GM12864 (cell line): ENCODE measurements around the gene C1QTNF1.
A peak's percentile ranks its signal among the peaks of the same experiment; 100 is the strongest.
"Not testable (repeated sequence)": the region's sequence is repeated elsewhere in the genome, so short reads cannot be mapped to it uniquely, and the experiment has no call there.

Experiments
- DNase-seq: peaks from one replicate; pipeline ENCODE4 v3.0.0-alpha.2; 2011; ENCODE audit warnings: low read depth
- H3K4me3 ChIP-seq: 2 replicates; pipeline ENCODE4 v1.5.1; 2011; ENCODE audit warnings: mild to moderate bottlenecking, low read depth, low read length, control low read depth
- TF ChIP-seq, protein P1 (sequence below): IDR thresholded peaks from 2 replicates; pipeline ENCODE4 v1.5.1; 2011; ENCODE audit warnings: low read depth, mild to moderate bottlenecking, moderate library complexity, low read length, control low read depth, inconsistent platforms; ENCODE audit errors: missing control alignments

The C1QTNF1 gene

DNA sequence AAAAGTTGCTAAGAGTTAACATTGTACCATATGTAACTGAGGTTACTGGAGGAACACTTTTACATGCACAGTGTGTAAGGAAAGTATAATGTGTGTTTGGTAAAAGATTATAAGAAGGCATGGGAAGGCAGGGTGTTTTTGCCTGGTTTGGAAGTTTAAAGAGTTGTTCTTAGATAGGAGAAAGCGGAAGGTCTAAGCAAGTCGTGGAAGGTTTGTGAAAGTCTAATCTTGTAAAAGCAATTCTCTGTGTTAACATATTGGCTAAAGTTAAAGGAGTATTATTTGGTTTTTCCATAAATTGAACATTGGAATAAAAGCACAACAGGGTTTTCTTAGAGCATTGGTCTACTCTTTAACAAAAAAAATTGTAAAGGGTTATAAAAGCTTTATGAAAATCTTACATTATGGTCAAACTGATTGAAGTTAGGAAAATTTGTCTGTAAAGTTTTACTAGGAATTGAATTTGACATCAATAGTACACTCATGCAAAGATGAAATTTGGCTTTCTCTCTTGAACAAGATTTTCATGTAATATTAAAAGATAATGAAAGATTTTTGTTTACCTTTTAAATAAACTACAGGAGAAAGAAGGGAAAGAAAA, 9.7 kb upstream of the C1QTNF1 start:
- DNase-seq, result no peak
- TF ChIP-seq, protein P1, sequence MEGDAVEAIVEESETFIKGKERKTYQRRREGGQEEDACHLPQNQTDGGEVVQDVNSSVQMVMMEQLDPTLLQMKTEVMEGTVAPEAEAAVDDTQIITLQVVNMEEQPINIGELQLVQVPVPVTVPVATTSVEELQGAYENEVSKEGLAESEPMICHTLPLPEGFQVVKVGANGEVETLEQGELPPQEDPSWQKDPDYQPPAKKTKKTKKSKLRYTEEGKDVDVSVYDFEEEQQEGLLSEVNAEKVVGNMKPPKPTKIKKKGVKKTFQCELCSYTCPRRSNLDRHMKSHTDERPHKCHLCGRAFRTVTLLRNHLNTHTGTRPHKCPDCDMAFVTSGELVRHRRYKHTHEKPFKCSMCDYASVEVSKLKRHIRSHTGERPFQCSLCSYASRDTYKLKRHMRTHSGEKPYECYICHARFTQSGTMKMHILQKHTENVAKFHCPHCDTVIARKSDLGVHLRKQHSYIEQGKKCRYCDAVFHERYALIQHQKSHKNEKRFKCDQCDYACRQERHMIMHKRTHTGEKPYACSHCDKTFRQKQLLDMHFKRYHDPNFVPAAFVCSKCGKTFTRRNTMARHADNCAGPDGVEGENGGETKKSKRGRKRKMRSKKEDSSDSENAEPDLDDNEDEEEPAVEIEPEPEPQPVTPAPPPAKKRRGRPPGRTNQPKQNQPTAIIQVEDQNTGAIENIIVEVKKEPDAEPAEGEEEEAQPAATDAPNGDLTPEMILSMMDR, result no peak
- H3K4me3 ChIP-seq, result no peak overlapping the region

DNA sequence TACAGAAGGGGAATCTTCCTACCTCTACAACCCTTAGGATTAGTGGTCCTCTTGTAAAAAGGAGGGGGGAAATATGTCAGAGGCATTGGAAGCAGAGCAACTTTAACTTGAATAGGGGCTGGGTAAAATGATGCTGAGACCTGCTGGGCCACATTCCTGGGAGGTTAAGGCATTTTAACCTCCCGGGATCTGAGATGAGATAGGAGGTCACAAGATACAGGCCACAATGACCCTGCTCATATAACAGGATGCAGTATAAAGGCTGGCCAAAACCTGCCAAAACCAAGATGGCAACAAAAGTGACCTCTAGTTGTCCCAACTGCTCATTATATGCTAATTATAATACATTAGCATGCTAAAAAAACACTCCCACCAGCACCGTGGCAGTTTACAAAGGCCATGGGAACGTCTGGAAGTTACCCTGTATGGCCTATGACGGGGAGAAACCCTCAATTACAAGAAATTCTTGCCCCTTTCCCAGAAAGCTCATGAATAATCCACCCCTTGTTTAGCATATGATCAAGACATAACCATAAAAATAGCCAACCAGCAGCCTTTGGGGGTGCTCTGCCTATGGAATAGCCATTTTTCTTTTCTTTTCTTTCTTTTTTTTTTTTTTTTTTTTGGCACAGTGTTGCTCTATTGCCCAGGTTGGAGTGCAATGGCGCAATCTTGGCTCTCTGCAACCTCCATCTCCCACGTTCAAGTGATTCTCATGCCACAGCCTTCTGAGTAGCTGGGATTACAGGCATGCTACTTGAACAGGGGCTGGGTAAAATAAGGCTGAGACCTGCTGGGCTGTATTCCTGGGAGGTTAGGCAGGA, 6.2 kb upstream of the C1QTNF1 start:
- no peak overlapping the region for H3K4me3 ChIP-seq
- TF ChIP-seq, protein P1, result no peak
- no peak for DNase-seq

DNA sequence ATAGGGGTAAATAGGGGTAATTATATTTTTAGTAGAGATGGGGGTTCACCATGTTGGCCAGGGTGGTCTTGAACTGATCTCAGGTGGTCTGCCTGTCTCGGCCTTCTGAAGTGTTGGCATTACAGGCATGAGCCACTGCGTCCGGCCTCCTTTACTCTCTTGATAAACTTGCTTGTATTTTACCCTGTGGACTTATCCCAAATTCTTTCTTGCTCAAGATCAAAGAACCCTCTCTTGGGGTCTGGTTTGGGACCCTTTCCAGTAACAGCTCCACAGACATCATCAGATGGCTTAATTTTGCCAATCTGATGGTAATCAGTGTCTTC, 5.6 kb upstream of the C1QTNF1 start:
- no peak for DNase-seq
- H3K4me3 ChIP-seq, result no peak overlapping the region
- TF ChIP-seq, protein P1, result no peak

DNA sequence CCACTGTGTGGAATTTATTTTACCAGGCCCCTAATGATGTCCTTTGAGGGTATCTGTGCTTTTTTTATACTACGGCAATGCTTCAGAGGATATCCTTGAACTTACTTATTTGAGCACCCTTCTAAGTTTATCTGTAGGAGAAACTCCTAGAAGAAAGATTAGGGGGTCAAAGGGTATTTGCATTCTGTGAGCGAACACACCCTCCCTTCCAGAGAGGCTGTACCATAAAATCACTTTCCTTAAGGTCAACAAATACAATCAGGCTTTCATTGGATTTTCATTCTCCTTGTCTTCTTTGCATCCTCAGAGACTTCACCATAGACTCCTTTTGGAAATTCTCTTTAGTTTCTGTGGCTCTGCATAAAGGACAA, 4.7 kb upstream of the C1QTNF1 start:
- TF ChIP-seq, protein P1, result no peak
- DNase-seq, result no peak
- H3K4me3 ChIP-seq, result no peak overlapping the region

DNA sequence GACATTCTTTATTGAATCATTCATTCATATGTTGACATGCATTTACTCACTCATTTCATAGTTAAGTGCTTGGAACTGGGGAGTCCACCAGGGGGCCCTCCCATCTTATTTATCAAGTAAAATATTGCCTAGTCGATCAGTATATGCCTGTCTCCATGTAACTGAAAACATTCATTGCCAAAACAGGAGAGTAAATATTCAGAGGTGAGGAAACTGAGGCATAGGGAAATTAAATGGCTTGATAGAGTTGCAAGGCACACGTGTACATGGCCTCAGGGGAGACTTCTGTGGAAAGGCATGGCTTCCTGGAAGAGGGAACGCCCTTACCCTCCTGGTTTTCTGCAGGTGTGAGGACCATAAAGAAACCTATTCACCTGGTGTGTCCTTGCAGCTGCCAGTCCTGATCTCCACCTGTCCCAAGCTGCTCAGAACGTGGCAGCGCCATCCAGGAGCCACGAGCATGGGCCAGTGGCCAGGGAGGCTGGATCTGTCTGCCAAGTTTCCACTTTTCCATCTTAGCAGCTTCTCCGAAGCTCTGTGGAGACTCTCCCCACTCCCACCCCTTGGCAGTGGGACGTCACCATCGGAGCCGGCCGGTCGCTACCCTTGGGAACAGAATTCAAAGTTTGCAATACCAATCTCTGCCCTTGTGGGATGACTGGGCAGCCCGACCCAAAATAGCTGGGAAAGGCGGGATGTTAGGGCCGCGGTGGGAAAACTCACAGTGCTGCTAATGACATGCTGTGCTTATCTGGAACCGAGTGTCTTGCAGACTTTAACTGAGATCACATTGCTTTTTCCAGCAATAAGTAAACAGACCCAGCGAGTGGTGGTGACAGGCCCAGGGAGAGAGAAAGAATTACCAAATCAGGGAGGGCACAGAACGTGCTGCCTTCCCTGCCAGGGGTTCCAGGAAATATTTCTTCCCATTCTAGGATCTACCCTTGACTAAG, 4.1 kb upstream of the C1QTNF1 start:
- TF ChIP-seq, protein P1, result peak; percentile 40
- no peak for DNase-seq

DNA sequence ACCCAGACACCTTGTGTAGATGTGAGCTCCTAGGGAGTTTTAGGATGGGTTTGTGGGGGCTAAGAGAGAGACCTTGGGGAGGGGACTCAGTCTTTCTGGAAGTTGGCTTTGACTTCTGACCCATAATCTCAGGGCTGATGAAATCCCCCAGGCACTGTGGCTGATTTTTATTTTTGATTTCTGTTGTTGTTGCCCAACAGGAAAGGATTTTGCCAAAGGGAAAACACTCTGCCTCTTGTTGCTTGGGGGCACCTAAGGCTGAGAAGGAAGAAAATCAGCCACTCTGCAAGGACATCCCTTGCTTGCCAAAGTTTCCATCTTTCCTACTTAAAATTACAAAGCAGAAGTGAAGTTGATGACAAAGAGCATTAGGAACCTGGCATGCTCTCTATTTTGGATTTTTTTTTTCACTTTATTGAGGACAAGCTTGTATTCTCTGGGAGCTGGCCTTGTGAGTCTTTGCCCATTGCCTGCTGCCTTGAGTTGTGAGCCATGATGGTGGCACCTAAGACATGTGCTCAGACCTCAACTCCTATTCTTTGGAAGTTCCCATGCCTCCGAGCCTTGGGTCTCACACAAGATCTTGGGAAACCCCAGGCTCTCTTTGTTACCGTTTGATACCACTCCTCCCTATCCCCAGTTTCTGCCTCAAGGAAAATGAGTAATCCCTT, 3.2 kb upstream of the C1QTNF1 start:
- TF ChIP-seq, protein P1, result no peak
- no peak overlapping the region for H3K4me3 ChIP-seq
- DNase-seq, result no peak

More for the DNA sequence above, 4.1 kb upstream of the C1QTNF1 start:
- no peak overlapping the region for H3K4me3 ChIP-seq

DNA sequence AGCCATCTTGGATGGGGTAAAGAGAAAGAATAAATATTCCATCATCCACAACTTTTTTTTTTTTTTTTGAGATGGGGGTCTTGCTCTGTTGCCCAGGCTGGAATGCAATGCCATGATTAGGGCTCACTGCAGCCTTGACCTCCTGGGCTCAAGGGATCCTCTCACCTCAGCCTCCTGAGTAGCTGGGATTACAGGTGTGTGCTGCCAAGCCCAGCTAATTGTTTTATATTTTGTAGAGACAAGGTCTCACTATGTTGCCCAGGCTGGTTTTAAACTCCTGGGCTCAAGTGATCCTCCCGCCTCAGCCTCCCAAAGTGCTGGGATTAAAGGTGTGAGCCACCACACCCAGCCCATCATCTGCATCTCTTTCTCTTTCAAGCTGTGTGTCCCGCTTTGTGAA, 2.0 kb upstream of the C1QTNF1 start:
- H3K4me3 ChIP-seq, DNase-seq: not testable (repeated sequence)
